GM18517 (cell line): Measurements from ENCODE around the gene GDPD4.

Experiments used
- ATAC-seq: cut with Tn5 transposase; IDR thresholded peaks from one replicate; pipeline ENCODE4 v1.9.1; 2021; ENCODE audit warnings: mild to moderate bottlenecking, moderate library complexity; ENCODE audit not compliant: unreplicated experiment

GDPD4 gene

DNA sequence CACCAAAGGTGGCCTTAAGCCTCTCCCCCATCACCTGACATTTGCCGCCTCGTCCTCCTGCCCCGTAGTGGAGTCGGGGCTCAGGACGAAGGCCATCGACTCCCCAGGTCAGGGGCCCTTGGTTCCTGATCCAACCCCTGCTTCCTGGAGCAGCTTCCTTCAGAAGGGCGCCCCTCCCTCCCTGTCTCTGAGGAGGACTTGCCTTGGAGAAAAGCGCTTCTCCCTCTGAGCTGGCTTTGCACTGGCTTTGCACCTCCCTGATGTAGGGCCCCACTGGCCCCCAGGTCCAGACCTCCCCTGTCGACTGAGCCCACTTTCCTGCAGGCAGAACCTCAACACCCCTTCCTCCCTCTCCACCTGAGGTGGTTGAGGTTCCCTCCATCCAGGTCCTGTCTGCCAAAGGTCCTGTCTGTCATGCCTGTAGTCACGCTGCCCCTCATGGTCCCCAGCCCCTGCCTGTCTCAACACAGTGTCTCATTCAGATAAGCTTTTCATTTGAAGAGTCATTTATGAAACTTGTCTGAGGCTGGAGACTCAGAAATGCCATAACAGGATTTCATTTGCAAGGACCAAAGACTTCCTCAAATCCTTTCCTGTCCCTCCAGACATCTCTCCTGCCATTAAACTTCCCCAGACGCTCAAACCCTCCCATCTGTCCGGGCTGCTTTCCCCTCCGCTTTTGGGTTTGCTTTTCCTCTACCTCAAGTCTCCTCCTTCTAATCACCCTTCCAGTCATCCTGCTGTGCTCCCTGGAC, 95.0 kb downstream of the GDPD4 start:
- ATAC-seq: no peak

DNA sequence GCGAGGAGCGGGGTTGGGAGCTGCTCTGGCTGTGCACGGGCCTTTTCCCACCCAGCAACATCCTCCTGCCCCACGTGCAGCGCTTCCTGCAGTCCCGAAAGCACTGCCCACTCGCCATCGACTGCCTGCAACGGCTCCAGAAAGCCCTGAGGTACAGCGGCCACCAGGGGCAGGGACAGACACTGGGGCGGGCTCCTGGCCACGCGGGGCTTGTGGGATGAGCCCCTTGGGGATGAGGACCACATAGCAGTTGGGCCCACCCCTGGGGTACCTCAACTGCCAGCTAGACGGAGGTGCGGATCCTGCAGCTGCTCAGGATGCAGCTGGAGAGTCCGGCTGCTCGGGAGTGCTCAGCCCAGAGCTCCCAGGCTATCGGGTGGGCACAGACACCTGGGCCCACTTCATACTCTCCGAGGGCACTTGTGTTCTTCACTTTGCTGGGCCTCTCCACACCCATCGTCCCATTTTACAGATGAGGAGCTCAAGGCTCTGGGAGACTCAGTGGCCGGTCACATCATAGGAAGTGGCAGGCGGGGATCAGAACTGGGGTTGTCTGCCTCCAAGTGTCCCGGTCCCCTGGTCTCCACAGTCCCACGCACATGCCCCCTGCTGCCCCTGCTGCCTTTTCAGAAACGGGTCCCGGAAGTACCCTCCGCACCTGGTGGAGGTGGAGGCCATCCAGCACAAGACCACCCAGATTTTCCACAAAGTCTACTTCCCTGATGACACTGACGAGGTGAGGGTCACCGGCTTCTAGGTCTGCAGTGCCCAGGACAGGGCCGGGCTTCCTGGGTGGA, 95.8 kb downstream of the GDPD4 start:
- no peak for ATAC-seq

- ATAC-seq: no peak
Observed at GRCh38 chr11:77204754-77205466, 96.6 kb downstream of the GDPD4 start.

- no peak for ATAC-seq
Observed at GRCh38 chr11:77203901-77204753, 97.4 kb downstream of the GDPD4 start.

- no peak for ATAC-seq
Observed at GRCh38 chr11:77202941-77203900, 98.3 kb downstream of the GDPD4 start.

DNA sequence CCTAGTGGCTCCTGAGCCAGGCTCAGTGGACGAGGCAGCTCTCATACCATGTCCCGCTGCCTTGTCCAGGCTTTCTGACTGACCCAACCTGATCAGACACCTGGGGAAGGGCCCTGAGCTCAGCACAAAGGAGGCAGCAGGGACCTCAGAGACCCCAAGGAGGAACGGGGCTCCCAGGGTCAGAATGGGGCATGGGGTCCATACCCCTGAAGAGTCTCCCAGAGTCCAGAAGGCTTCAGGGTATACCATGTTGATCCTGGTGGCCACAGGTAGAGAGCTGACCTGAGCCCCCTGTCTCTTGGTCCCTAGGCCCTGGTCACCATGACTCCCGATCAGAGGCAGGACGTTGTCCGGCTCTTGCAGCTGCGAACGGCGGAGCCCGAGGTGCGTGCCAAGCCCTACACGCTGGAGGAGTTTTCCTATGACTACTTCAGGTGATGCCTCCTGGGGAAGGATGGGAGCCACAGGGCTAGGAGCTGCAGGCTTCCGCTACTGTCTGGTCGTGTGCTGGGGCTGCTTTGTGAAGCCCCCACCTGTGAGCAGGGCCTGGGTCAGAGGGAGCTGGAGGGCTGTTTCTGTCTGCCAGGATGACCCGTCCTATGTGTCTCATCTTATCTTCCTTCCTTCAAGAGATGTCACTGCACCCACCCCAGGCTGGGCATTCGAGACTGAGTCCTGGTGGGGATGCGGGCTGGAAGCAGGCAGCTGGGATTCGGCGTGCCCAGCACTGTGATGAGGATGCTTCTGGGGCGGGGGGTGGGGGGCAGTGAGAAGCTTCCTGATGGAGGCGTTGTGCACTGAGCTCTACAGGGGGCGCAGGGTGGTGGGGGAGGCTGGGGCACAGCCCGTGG, 99.3 kb downstream of the GDPD4 start:
- ATAC-seq: no peak

- ATAC-seq: no peak
Observed at GRCh38 chr11:77201370-77201769, 100.1 kb downstream of the GDPD4 start.

DNA sequence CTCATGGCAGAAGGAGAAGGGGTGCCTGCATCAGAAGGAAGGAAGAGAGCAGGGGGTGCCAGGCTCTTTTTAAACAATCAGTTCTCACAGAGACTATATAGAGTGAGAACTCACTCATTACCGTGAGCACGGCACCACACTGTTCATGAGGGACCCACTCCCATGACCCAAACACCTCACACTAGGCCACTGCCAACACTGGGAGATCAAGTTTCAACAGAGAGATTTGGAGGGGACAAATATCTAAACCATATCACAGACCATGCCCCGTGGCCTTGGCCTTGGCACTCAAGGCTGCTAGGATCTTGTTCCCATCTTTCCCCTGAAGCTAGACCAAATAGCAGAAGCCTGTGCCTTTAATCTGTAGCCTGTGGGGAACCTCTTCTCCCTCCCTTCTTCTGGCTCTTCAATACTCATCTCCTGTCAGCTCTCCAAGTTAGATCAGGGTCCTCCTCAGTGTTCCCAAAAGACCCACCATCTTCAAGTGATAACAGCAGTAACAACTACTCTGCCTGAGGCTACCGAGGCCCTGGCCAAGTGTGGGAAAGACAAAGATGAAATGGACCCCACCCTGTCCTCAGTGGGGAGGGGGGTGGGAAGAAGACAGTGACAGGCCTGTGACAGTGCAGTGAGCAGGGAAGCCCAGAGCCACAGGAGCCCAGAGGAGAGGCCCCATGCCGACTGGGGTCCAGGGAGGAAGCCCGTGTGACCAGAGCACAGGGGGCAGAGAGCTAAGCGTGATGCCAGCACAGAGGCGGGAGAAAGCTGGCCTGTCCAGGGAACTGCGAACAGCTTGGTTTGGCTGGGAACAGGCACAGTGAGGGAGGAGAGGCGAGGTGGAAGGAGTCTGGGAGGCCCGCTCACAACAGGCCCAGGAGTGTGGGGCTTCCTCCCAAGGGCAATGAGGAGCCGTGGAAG, 100.9 kb downstream of the GDPD4 start:
- ATAC-seq: no peak

DNA sequence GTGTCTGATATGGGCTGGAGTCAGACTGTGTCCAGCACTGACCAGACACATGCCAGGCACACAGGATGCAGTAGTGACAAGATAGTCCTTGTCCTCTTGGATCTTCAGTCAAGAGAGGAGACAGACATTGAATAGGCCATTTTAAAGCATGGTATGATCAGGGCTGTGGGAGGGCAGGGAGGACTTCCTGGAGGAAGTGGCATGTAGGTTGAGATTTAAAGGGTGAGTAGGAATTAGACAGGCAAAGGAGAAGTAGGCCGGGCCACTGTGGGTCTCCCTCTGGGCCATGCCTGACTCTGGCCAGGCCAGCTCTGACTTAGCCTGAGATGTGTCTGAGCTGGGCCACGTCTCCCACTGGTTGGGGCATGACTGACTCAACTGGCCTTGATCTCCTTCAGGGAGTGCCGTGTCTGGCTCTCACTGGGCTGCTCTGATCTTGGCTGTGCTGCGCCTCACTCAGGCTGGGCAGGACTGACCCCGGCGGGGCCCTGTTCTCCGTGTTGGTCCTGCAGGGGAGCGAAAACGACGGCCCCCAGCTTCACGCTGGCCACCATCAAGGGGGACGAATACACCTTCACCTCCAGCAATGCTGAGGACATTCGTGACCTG, 102.2 kb downstream of the GDPD4 start:
- no peak for ATAC-seq

GRCh38 chr11:77198440-77198849, 103.0 kb downstream of the GDPD4 start:
- ATAC-seq: no peak

GRCh38 chr11:77197626-77198320, 103.7 kb downstream of the GDPD4 start:
- ATAC-seq: no peak

GRCh38 chr11:77196961-77197360, 104.5 kb downstream of the GDPD4 start:
- no peak for ATAC-seq

- no peak for ATAC-seq
Observed at GRCh38 chr11:77195071-77195755, 106.3 kb downstream of the GDPD4 start.

- no peak for ATAC-seq
Observed at GRCh38 chr11:77193911-77194830, 107.3 kb downstream of the GDPD4 start.

DNA sequence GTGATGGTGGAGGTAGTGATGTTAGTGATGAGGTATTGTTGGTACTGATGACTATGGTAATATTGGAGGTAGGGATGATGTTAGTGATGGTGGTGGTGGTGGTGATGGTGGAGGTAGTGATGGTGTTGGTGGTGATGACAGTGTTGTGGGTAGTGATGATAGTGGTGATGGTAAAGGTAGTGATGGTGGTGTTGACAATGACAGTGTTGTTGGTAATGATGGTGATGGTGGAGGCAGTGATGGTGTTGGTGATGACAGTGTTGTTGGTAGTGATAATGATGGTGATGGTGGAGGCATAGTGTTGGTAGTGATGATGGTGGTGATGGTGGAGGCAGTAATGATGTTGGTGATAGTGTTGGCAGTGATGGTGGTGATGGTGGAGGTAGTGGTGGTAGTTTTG, 108.3 kb downstream of the GDPD4 start:
- no peak for ATAC-seq
